Body of pancreas (tissue), 4 donors: ENCODE data around the gene PSORS1C1. TPM values are rescaled to one million over a fixed set of nuclear protein-coding genes. Genes with fewer than 3 reads are reported as not detected.
"Not testable (repeated sequence)": the region's sequence is repeated elsewhere in the genome, so short reads cannot be mapped to it uniquely, and the experiment has no call there.

Experiments
- ATAC-seq: fragments of 150-250 bp; one replicate; pipeline ENCODE4 v1.9.1; 2016
- DNase-seq, 4 donors: peaks; one replicate each; pipeline ENCODE4 v3.0.0-alpha.2; 2019
- H3K27ac ChIP-seq, 4 donors: fragments of 200-600 bp; sonication (generic); 1 replicate in 3 of 4; 2 replicates in 1 of 4; pipeline versions ENCODE4 v1.5.1 to v1.6.1; 2016 to 2019; ENCODE audit warnings: mild to moderate bottlenecking in 1 of 4, mixed read lengths in 1 of 4, moderate library complexity in 1 of 4
- H3K27me3 ChIP-seq, 2 donors: fragments of 200-600 bp; sonication (generic); one replicate each; pipeline ENCODE4 v1.6.0; 2016; ENCODE audit warnings: mild to moderate bottlenecking in 1 of 2
- H3K36me3 ChIP-seq, 2 donors: fragments of 200-600 bp; sonication (generic); replicated peaks in 1 of 2; 2 replicates each; pipeline ENCODE4 v1.5.1; 2016; ENCODE audit warnings: low read depth in 2 of 2; ENCODE audit not compliant: insufficient read depth in 1 of 2
- H3K4me1 ChIP-seq: fragments of 200-600 bp; sonication (generic); one replicate; pipeline ENCODE4 v1.6.0; 2016
- H3K4me3 ChIP-seq, 2 donors: fragments of 200-600 bp; sonication (generic); 1 replicate in 1 of 2; 2 replicates in 1 of 2; pipeline ENCODE4 v1.5.1; 2016 to 2019
- H3K9me3 ChIP-seq, 3 donors: fragments of 200-600 bp; sonication (generic); 1 replicate in 2 of 3; 2 replicates in 1 of 3; pipeline ENCODE4 v1.5.1; 2016
- POLR2A ChIP-seq, 3 donors: fragments of 450-650 bp; IDR thresholded peaks; one replicate each; pipeline ENCODE4 v1.6.1; 2016; ENCODE audit warnings: antibody characterized with exemption in 3 of 3, mild to moderate bottlenecking in 2 of 3
- WGBS, 2 donors: methylation state at CpG; one replicate each; pipeline ENCODE4 v1.1.5; 2017; 5-methylcytosine and 5-hydroxymethylcytosine counted together
- intact Hi-C: fragments of 100-400 bp; cut with DNase I; formaldehyde crosslinking; loops from one replicate; pipeline ENCODE4 v1.15.1; 2023
- total RNA-seq, 2 donors: library from RNA; depleted of rRNA; stranded (reverse); fragments of >200 nt; gene quantifications; one replicate each; pipeline ENCODE4 v1.1.0, GENCODE V29; 2016
- TF ChIP-seq, protein P1 (sequence below), 7 experiments: fragments of 450-650 bp in 4 of 7; fragments of 200-600 bp in 3 of 7; sonication (generic) in 3 of 7; IDR thresholded peaks; one replicate each; pipeline ENCODE4 v1.5.1; 2016 to 2019; ENCODE audit warnings: antibody characterized with exemption in 7 of 7

Gene PSORS1C1
- total RNA-seq, 2 donors from 2014 or later: 1.6 to 3.4 TPM

DNA sequence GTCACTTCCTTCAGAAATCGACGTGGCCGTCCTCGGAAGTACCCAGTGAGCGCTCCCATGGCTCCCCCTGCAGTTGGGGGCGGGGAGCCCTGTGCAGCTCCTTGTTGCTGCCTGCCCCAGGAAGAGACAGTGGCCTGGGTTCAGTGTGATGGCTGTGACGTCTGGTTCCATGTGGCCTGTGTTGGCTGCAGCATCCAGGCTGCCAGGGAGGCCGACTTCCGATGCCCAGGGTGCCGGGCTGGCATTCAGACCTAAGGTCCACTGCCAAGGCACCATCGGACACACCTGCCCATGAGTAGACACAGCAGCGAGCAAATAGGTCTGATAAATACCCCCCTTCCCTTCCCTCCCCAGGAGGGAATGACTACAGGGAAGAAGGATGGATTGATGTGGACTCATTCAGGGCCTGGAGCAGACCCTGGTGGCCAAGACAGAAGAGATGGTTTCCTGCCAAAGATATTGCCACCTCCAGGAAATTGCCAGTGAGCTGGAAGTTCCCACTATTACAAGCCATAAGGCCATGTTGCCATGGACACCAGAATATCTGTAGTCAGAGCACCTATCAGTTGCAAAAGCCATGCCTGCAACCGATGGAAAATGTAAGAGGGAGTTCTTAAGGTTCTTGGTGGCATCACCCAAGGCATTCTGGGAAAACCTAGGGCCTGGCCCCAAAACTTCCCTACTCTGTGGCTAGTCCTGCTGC lies 48.0 kb downstream of the PSORS1C1 start:
- Histone ChIP-seq H3K4me1 (peaks cover 20% of the 10 kb centered on the region), H3K27me3 (no peaks in the 10 kb centered on the region), H3K27ac (no peak overlapping the region), H3K4me3 (no peak overlapping the region), H3K9me3 (no peaks in the 10 kb centered on the region), H3K36me3 (peaks cover 0 to 2% of the 10 kb centered on the region in 2 donors)
- intact Hi-C loops: no loop called here
- DNase-seq: no peak
- 64 to 82% methylated on average over 3 to 12 of the region's 13 CpGs for WGBS, 2 donors
- no peak for ATAC-seq
- TF ChIP-seq, protein P1, sequence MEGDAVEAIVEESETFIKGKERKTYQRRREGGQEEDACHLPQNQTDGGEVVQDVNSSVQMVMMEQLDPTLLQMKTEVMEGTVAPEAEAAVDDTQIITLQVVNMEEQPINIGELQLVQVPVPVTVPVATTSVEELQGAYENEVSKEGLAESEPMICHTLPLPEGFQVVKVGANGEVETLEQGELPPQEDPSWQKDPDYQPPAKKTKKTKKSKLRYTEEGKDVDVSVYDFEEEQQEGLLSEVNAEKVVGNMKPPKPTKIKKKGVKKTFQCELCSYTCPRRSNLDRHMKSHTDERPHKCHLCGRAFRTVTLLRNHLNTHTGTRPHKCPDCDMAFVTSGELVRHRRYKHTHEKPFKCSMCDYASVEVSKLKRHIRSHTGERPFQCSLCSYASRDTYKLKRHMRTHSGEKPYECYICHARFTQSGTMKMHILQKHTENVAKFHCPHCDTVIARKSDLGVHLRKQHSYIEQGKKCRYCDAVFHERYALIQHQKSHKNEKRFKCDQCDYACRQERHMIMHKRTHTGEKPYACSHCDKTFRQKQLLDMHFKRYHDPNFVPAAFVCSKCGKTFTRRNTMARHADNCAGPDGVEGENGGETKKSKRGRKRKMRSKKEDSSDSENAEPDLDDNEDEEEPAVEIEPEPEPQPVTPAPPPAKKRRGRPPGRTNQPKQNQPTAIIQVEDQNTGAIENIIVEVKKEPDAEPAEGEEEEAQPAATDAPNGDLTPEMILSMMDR (IDR thresholded peaks at IDR 0.05): no peak
- no peak for TF ChIP-seq POLR2A (IDR thresholded peaks at IDR 0.05)

DNA sequence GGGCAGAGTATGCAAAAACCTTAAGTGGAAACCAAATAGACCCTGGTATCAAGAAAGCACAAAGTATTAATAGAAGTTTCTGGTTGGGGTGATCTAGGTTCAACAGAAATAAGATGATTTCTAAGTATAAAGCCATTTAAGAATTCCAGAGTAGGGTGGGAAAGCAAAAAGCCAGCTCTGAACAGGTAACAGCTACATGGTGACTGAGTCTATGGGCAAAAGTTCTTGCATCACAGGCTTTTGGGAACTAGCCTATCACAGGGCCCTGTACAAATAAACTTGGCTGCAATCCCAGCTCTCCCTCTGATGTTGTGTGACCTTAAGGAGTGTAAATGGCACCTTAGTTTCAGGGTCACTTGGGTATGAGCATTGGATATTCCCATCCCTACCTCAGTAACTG lies 49.3 kb downstream of the PSORS1C1 start:
- Histone ChIP-seq H3K9me3 (no peaks in the 10 kb centered on the region), H3K27ac (peak overlapping the region in 2 of 4 donors; percentile 27 to 47), H3K27me3 (no peaks in the 10 kb centered on the region), H3K36me3 (peaks cover 0 to 2% of the 10 kb centered on the region in 2 donors), H3K4me3 (no peak overlapping the region), H3K4me1 (peaks cover 19% of the 10 kb centered on the region)
- intact Hi-C loops: no loop called here
- ATAC-seq (peak; percentile 76), DNase-seq (peak; percentile 57 to 87 (median 75))
- TF ChIP-seq, protein P1 (IDR thresholded peaks at IDR 0.05): no peak
- TF ChIP-seq POLR2A (IDR thresholded peaks at IDR 0.05): no peak

DNA sequence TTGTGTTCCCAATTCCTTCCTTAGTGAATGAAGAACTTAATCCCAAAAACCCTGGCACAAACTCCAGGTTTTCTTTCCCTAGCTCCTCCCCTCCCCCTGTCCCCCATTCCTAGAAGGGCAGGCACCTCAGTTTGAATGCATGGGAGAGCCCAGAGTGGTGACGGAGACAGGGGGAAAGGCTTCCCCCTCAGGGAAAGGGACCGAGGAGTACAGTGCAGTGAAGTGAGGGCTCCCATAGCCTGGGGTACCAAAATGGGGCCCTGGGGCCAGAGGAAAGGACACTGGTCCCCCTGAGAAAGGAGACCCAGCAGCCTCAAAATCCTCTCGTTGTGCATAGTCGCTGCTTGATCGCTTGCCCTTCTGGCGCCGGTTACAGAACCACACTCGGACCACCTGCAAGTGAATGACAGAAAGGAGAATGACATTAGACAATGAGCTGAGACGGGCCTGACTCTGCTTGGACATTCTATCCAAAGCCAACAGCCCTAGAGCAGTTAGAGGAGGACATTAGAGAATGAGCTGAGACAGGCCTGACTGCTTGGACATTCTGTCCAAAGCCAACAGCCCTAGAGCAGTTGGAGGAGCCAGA lies 50.0 kb downstream of the PSORS1C1 start:
- 87 to 91% methylated on average over 8 to 9 of the region's 9 CpGs for WGBS, 2 donors
- peaks cover 12% of the 10 kb centered on the region for H3K4me1 ChIP-seq
- H3K9me3 ChIP-seq, intact Hi-C loops, ATAC-seq, H3K4me3 ChIP-seq, H3K27ac ChIP-seq, DNase-seq, H3K27me3 ChIP-seq, H3K36me3 ChIP-seq: not testable (repeated sequence)

DNA sequence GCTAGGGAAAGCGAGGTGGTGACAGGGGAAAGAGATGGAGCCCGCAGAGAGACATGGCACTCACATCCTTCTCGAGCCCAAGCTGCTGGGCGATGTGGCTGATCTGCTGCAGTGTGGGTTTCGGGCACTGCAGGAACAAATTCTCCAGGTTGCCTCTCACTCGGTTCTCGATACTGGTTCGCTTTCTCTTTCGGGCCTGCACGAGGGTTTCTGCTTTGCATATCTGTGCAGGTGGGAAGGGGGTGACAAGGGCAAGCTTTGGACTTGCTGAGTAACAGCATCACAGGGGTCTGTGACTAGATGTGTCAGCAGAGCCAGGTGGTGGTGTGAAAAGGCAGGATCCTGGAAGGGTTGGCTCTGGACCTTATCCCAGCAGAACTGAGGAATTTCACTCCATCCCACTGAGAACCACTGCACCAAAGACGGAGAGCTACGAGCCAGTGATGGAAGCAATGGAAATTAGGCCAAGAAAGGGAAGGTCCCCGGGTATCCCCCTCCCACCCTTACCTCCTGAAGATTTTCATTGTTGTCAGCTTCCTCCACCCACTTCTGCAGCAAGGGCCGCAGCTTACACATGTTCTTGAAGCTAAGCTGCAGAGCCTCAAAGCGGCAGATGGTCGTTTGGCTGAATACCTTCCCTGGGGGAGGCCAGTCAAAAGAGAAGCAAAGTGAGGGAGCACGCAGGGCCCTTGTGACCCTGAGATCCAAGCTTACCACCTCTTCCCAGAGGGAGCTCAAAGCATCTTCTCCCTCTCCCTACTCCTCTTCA lies 50.6 kb downstream of the PSORS1C1 start:
- ATAC-seq: not testable (repeated sequence)

DNA sequence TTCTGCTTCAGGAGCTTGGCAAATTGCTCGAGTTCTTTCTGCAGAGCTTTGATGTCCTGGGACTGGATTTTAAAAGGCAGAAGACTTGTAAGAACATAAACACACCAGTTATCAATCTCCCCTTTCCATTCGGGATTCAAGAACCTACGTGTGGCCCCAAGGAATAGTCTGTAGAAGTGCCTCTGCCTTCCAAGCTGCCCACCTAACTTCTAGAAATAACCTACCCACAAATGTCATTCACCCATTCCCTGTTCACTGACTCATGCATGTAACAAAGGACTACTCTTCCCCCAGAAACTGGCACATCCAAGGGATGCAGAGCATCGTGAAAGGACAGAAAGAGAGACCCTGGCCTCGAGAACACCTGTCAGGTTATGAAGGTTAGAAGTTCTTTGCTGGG lies 51.4 kb downstream of the PSORS1C1 start:
- DNase-seq: no peak
- Histone ChIP-seq H3K9me3 (no peaks in the 10 kb centered on the region), H3K36me3 (peaks cover 0 to 2% of the 10 kb centered on the region in 2 donors), H3K27ac (no peak overlapping the region), H3K27me3 (no peaks in the 10 kb centered on the region), H3K4me3 (no peak overlapping the region), H3K4me1 (peaks cover 9% of the 10 kb centered on the region)
- ATAC-seq: no peak
- intact Hi-C loops: no loop called here
- TF ChIP-seq POLR2A (IDR thresholded peaks at IDR 0.05): no peak
- TF ChIP-seq, protein P1 (IDR thresholded peaks at IDR 0.05): no peak
- WGBS, 2 donors: 78 to 82% methylated on average over 5 of the region's 5 CpGs

More for the DNA sequence above, 50.6 kb downstream of the PSORS1C1 start:
- 81 to 89% methylated on average over 12 to 17 of the region's 17 CpGs for WGBS, 2 donors
- intact Hi-C loops, H3K9me3 ChIP-seq, DNase-seq, H3K27me3 ChIP-seq, H3K4me1 ChIP-seq, H3K4me3 ChIP-seq, H3K27ac ChIP-seq, H3K36me3 ChIP-seq: not testable (repeated sequence)
